K562 (cell line): Measurements from ENCODE around the gene NSMF. TPM values are rescaled to one million over a fixed set of nuclear protein-coding genes. Genes with fewer than 3 reads are reported as not detected.
A peak's percentile ranks its signal among the peaks of the same experiment; 100 is the strongest.

Experiments used
- microRNA-seq: library from miRNA; unstranded; fragments of <30 nt; microRNA quantifications from one replicate; pipeline ENCODE4, GENCODE V29; 2018; ENCODE audit warnings: borderline microRNAs expressed
- polyA plus RNA-seq, 8 experiments: library from polyadenylated mRNA; depleted of rRNA in 4 of 8; stranded (reverse) in 5 of 8; unstranded in 3 of 8; fragments of >200 nt; fragmentation: Nextera tagmentation in 2 of 8; fragmentation: Illumina TruSeq in 1 of 8; extraction: Ambion mirVana in 2 of 8; extraction: Trizol in 1 of 8; gene quantifications; 2 replicates each; pipeline versions ENCODE4 v1.2.1 to v1.2.3, GENCODE V29; 2011 to 2014; ENCODE audit warnings: inconsistent platforms in 1 of 8, missing spikeins in 1 of 8
- total RNA-seq, 7 experiments: library from RNA; depleted of rRNA in 6 of 7; stranded (reverse); fragments of >200 nt in 6 of 7; fragmentation: Illumina TruSeq in 2 of 7; extraction: Trizol in 2 of 7; gene quantifications; 2 replicates each; pipeline versions ENCODE4 v1.2.1 to v1.2.3, GENCODE V29; 2011 to 2021; ENCODE audit warnings: low replicate concordance in 1 of 7

NSMF gene
- total and polyA plus RNA-seq, 9 of the 15 experiments (the other 6 are each of a cell fraction or from before 2014, with no cell fraction given) = 0.20 to 82.7 (median 29.3) TPM

Small RNA genes lying within 50 kb of the gene (microRNA-seq; reads per million reads assigned to microRNA genes)
- 1.1 reads per million, percentile 10 among the genes with 10 or more reads in this experiment for gene MIR7114

Other genes with a start within 250 kb of the NSMF start
Only the 7 nearest of the 18 such genes appear.
- gene EXD3, start 36.2 kb downstream of the NSMF start, total RNA-seq (2014; rRNA removed) = 6.5 and 6.7 TPM in 2 replicates
- 1.3 and 1.5 TPM in 2 replicates for gene EXD3, start 36.2 kb downstream of the NSMF start, total RNA-seq (2014; rRNA removed; fragmentation: Illumina TruSeq; extraction: Trizol)
- gene EXD3, start 36.2 kb downstream of the NSMF start, total RNA-seq (2015; rRNA removed; fragmentation: Illumina TruSeq; extraction: Trizol) = 3.3 and 3.4 TPM in 2 replicates
- 11.7 and 12.5 TPM in 2 replicates for gene EXD3, start 36.2 kb downstream of the NSMF start, total RNA-seq (2021)
- gene EXD3, start 36.2 kb downstream of the NSMF start, polyA plus RNA-seq (2011; rRNA removed) = 3.9 and 8.0 TPM in 2 replicates
- gene EXD3, start 36.2 kb downstream of the NSMF start, polyA plus RNA-seq (2014; fragmentation: Illumina TruSeq; extraction: Trizol) = 5.6 and 8.5 TPM in 2 replicates
- under 1 TPM; 0.29 to 0.35 TPM for gene EXD3, start 36.2 kb downstream of the NSMF start, polyA plus RNA-seq (2014; fragmentation: Nextera tagmentation; extraction: Ambion mirVana)
- 8.6 and 10.2 TPM in 2 replicates for gene EXD3, start 36.2 kb downstream of the NSMF start, polyA plus RNA-seq (2014; rRNA removed)
- 0.33 and 0.50 TPM in 2 replicates for gene NOXA1, start 35.9 kb downstream of the NSMF start, total RNA-seq (2014; rRNA removed)
- gene NOXA1, start 35.9 kb downstream of the NSMF start, total RNA-seq (2014; rRNA removed; fragmentation: Illumina TruSeq; extraction: Trizol) = not detected in 2 replicates
- 0.07 TPM in 1 of 2 replicates, not detected in the other for gene NOXA1, start 35.9 kb downstream of the NSMF start, total RNA-seq (2015; rRNA removed; fragmentation: Illumina TruSeq; extraction: Trizol)
- gene NOXA1, start 35.9 kb downstream of the NSMF start, total RNA-seq (2021) = 0.63 and 1.2 TPM in 2 replicates
- gene NOXA1, start 35.9 kb downstream of the NSMF start, polyA plus RNA-seq (2011; rRNA removed) = 0.11 and 0.22 TPM in 2 replicates
- gene NOXA1, start 35.9 kb downstream of the NSMF start, polyA plus RNA-seq (2014; fragmentation: Illumina TruSeq; extraction: Trizol) = not detected in 2 replicates
- not detected for gene NOXA1, start 35.9 kb downstream of the NSMF start, polyA plus RNA-seq (2014; fragmentation: Nextera tagmentation; extraction: Ambion mirVana)
- gene NOXA1, start 35.9 kb downstream of the NSMF start, polyA plus RNA-seq (2014; rRNA removed) = 0.20 and 0.50 TPM in 2 replicates
- 0.16 and 0.27 TPM in 2 replicates for gene ENTPD8, start 18.0 kb downstream of the NSMF start, total RNA-seq (2014; rRNA removed)
- gene ENTPD8, start 18.0 kb downstream of the NSMF start, total RNA-seq (2014; rRNA removed; fragmentation: Illumina TruSeq; extraction: Trizol) = not detected in 2 replicates
- 0.08 TPM in 1 of 2 replicates, not detected in the other for gene ENTPD8, start 18.0 kb downstream of the NSMF start, total RNA-seq (2015; rRNA removed; fragmentation: Illumina TruSeq; extraction: Trizol)
- 0.13 and 0.18 TPM in 2 replicates for gene ENTPD8, start 18.0 kb downstream of the NSMF start, total RNA-seq (2021)
- gene ENTPD8, start 18.0 kb downstream of the NSMF start, polyA plus RNA-seq (2011; rRNA removed) = 0.06 and 0.11 TPM in 2 replicates
- gene ENTPD8, start 18.0 kb downstream of the NSMF start, polyA plus RNA-seq (2014; fragmentation: Illumina TruSeq; extraction: Trizol) = 0.07 TPM in 1 of 2 replicates, not detected in the other
- gene ENTPD8, start 18.0 kb downstream of the NSMF start, polyA plus RNA-seq (2014; fragmentation: Nextera tagmentation; extraction: Ambion mirVana) = not detected
- gene ENTPD8, start 18.0 kb downstream of the NSMF start, polyA plus RNA-seq (2014; rRNA removed) = 0.20 TPM in 1 of 2 replicates, not detected in the other
- gene PNPLA7, start 91.1 kb upstream of the NSMF start, total RNA-seq (2014; rRNA removed) = 0.14 and 0.45 TPM in 2 replicates
- 0.04 TPM in 1 of 2 replicates, not detected in the other for gene PNPLA7, start 91.1 kb upstream of the NSMF start, total RNA-seq (2014; rRNA removed; fragmentation: Illumina TruSeq; extraction: Trizol)
- 0.19 and 0.22 TPM in 2 replicates for gene PNPLA7, start 91.1 kb upstream of the NSMF start, total RNA-seq (2015; rRNA removed; fragmentation: Illumina TruSeq; extraction: Trizol)
- gene PNPLA7, start 91.1 kb upstream of the NSMF start, total RNA-seq (2021) = 0.58 and 0.75 TPM in 2 replicates
- 0.17 and 0.66 TPM in 2 replicates for gene PNPLA7, start 91.1 kb upstream of the NSMF start, polyA plus RNA-seq (2011; rRNA removed)
- gene PNPLA7, start 91.1 kb upstream of the NSMF start, polyA plus RNA-seq (2014; fragmentation: Illumina TruSeq; extraction: Trizol) = 0.31 and 0.44 TPM in 2 replicates
- under 1 TPM in 1 of 2 experiments, not detected in 1; 0.01 TPM for gene PNPLA7, start 91.1 kb upstream of the NSMF start, polyA plus RNA-seq (2014; fragmentation: Nextera tagmentation; extraction: Ambion mirVana)
- 0.78 and 0.85 TPM in 2 replicates for gene PNPLA7, start 91.1 kb upstream of the NSMF start, polyA plus RNA-seq (2014; rRNA removed)
- 239 and 259 TPM in 2 replicates for gene MRPL41, start 92.5 kb upstream of the NSMF start, total RNA-seq (2014; rRNA removed)
- gene MRPL41, start 92.5 kb upstream of the NSMF start, total RNA-seq (2014; rRNA removed; fragmentation: Illumina TruSeq; extraction: Trizol) = 9.2 and 11.6 TPM in 2 replicates
- 54.9 and 58.3 TPM in 2 replicates for gene MRPL41, start 92.5 kb upstream of the NSMF start, total RNA-seq (2015; rRNA removed; fragmentation: Illumina TruSeq; extraction: Trizol)
- gene MRPL41, start 92.5 kb upstream of the NSMF start, total RNA-seq (2021) = 146 and 158 TPM in 2 replicates
- 21.6 and 23.7 TPM in 2 replicates for gene MRPL41, start 92.5 kb upstream of the NSMF start, polyA plus RNA-seq (2011; rRNA removed)
- 10.4 and 32.9 TPM in 2 replicates for gene MRPL41, start 92.5 kb upstream of the NSMF start, polyA plus RNA-seq (2014; fragmentation: Illumina TruSeq; extraction: Trizol)
- 1 to 10 TPM; 2.6 to 4.1 TPM for gene MRPL41, start 92.5 kb upstream of the NSMF start, polyA plus RNA-seq (2014; fragmentation: Nextera tagmentation; extraction: Ambion mirVana)
- gene MRPL41, start 92.5 kb upstream of the NSMF start, polyA plus RNA-seq (2014; rRNA removed) = 184 and 216 TPM in 2 replicates
- 49.7 and 54.8 TPM in 2 replicates for gene DPH7, start 119.6 kb upstream of the NSMF start, total RNA-seq (2014; rRNA removed)
- gene DPH7, start 119.6 kb upstream of the NSMF start, total RNA-seq (2014; rRNA removed; fragmentation: Illumina TruSeq; extraction: Trizol) = 25.5 and 31.8 TPM in 2 replicates
- gene DPH7, start 119.6 kb upstream of the NSMF start, total RNA-seq (2015; rRNA removed; fragmentation: Illumina TruSeq; extraction: Trizol) = 30.8 and 31.4 TPM in 2 replicates
- gene DPH7, start 119.6 kb upstream of the NSMF start, total RNA-seq (2021) = 53.0 and 54.0 TPM in 2 replicates
- 56.1 and 64.2 TPM in 2 replicates for gene DPH7, start 119.6 kb upstream of the NSMF start, polyA plus RNA-seq (2011; rRNA removed)
- 37.1 and 41.3 TPM in 2 replicates for gene DPH7, start 119.6 kb upstream of the NSMF start, polyA plus RNA-seq (2014; fragmentation: Illumina TruSeq; extraction: Trizol)
- gene DPH7, start 119.6 kb upstream of the NSMF start, polyA plus RNA-seq (2014; fragmentation: Nextera tagmentation; extraction: Ambion mirVana) = 10 to 100 TPM; 13.9 to 21.4 TPM
- gene DPH7, start 119.6 kb upstream of the NSMF start, polyA plus RNA-seq (2014; rRNA removed) = 65.5 and 68.6 TPM in 2 replicates
- gene ZMYND19, start 131.2 kb upstream of the NSMF start, total RNA-seq (2014; rRNA removed) = 71.7 and 91.1 TPM in 2 replicates
- gene ZMYND19, start 131.2 kb upstream of the NSMF start, total RNA-seq (2014; rRNA removed; fragmentation: Illumina TruSeq; extraction: Trizol) = 25.8 and 29.0 TPM in 2 replicates
- gene ZMYND19, start 131.2 kb upstream of the NSMF start, total RNA-seq (2015; rRNA removed; fragmentation: Illumina TruSeq; extraction: Trizol) = 53.8 and 54.1 TPM in 2 replicates
- gene ZMYND19, start 131.2 kb upstream of the NSMF start, total RNA-seq (2021) = 80.9 and 86.7 TPM in 2 replicates
- gene ZMYND19, start 131.2 kb upstream of the NSMF start, polyA plus RNA-seq (2011; rRNA removed) = 38.8 and 44.0 TPM in 2 replicates
- 33.6 and 44.3 TPM in 2 replicates for gene ZMYND19, start 131.2 kb upstream of the NSMF start, polyA plus RNA-seq (2014; fragmentation: Illumina TruSeq; extraction: Trizol)
- gene ZMYND19, start 131.2 kb upstream of the NSMF start, polyA plus RNA-seq (2014; fragmentation: Nextera tagmentation; extraction: Ambion mirVana) = 1 to 10 TPM; 1.0 to 2.4 TPM
- gene ZMYND19, start 131.2 kb upstream of the NSMF start, polyA plus RNA-seq (2014; rRNA removed) = 71.0 and 71.7 TPM in 2 replicates